Measurements from ENCODE around the gene CEP131.

Gene CEP131

DNA sequence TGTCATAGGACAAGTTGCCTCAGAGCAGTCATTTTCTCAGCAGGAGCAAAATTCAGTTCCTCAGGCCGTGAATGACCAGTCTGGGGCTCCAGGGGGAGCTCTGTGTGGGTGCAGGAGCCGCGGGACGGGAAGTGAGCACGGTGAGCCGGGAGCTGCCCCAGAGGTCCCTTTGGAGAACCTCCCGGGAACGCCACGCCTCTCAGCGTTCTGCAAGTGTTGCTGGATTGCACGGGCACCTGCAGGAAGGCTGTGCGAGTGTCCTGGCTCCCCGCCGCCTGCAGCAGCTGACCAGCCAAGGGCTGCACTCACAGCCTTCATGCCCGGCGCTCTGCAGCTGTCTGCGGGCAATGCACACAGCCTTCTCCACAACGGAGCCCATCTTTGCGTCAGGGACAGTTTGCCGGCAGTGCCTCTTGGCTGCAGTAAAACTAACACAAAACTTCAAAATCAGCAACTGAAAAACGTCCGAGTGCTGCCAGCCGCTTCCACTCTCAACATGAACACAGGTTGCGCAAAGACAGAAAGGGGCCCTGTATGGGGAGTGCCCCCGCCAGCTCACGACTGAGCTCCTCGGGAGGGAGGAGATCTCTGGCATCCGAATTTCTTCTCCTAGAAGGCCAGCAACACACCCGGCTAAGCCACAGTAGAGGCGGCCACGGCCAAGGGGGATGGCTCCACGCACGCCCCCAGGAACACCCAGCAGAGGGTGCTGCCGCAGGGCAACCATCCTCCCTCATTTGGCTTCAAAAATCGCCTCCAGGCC lies 32.4 kb upstream of the CEP131 start:
- no peaks in the 10 kb centered on the region for H3K9me3 ChIP-seq (ENCODE audit: insufficient read depth, low read length)
- H3K9me2 ChIP-seq (replicated peaks; ENCODE audit: insufficient read depth, low read length) = no peaks in the 10 kb centered on the region
- no peak overlapping the region for H2AFZ ChIP-seq (ENCODE audit: low read depth, low read length, severe bottlenecking)
- H3K79me2 ChIP-seq (ENCODE audit: insufficient read depth, low read length) = no peaks in the 10 kb centered on the region
- no peaks in the 10 kb centered on the region for H3F3A ChIP-seq (ENCODE audit: insufficient read depth)
- H3K4me3 ChIP-seq (ENCODE audit: insufficient read depth, low read length, poor library complexity, severe bottlenecking) = no peak overlapping the region
- no peak overlapping the region for H3K9ac ChIP-seq (ENCODE audit: low read length)
- no peaks in the 10 kb centered on the region for H4K20me1 ChIP-seq (ENCODE audit: low read depth, low read length)
- no peak overlapping the region for H3K27ac ChIP-seq (ENCODE audit: low read depth, low read length)
- H3K4me2 ChIP-seq (ENCODE audit: low read depth, low read length, poor library complexity, severe bottlenecking) = no peak overlapping the region
- H3K36me3 ChIP-seq (ENCODE audit: low read length) = no peaks in the 10 kb centered on the region
- no peaks in the 10 kb centered on the region for H3K27me3 ChIP-seq (ENCODE audit: low read length)
- TF ChIP-seq, protein P1, sequence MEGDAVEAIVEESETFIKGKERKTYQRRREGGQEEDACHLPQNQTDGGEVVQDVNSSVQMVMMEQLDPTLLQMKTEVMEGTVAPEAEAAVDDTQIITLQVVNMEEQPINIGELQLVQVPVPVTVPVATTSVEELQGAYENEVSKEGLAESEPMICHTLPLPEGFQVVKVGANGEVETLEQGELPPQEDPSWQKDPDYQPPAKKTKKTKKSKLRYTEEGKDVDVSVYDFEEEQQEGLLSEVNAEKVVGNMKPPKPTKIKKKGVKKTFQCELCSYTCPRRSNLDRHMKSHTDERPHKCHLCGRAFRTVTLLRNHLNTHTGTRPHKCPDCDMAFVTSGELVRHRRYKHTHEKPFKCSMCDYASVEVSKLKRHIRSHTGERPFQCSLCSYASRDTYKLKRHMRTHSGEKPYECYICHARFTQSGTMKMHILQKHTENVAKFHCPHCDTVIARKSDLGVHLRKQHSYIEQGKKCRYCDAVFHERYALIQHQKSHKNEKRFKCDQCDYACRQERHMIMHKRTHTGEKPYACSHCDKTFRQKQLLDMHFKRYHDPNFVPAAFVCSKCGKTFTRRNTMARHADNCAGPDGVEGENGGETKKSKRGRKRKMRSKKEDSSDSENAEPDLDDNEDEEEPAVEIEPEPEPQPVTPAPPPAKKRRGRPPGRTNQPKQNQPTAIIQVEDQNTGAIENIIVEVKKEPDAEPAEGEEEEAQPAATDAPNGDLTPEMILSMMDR (IDR thresholded peaks at IDR 0.05; ENCODE audit: insufficient read depth, low read length, poor library complexity, severe bottlenecking) = no peak

DNA sequence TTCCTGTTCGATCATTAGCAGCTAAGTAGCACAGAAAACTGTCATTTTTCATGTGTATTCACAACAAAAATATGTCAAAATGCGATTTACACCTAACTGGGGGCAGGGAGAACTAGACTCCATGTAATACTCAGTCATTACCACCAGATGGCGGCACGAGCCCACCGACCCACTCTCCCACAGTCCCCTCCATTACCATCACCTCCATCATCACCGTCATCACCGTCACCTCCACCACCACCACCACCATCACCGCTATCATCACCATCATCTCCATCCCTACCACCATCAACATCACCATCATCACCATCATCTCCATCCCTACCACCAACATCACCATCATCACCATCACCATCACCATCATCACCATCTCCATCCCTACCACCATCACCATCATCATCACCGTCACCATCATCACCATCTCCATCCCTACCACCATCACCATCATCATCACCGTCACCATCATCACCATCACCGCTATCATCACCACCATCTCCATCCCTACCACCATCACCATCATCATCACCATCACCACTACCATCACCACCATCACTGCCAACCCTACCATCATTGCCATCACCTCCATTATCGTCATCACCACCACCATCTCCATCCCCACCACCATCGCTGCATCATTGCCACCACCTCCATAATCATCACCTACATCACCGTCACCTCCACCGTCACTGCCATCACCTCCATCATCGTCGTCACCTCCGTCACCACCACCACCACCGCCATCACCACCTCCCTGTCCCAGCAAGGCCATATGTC lies 30.8 kb upstream of the CEP131 start:
- no peak overlapping the region for H3K27ac ChIP-seq (ENCODE audit: low read depth, low read length)
- no peak overlapping the region for H3K4me2 ChIP-seq (ENCODE audit: low read depth, low read length, poor library complexity, severe bottlenecking)
- no peak overlapping the region for H3K4me3 ChIP-seq (ENCODE audit: insufficient read depth, low read length, poor library complexity, severe bottlenecking)
- no peaks in the 10 kb centered on the region for H3K36me3 ChIP-seq (ENCODE audit: low read length)
- H2AFZ ChIP-seq (ENCODE audit: low read depth, low read length, severe bottlenecking) = no peak overlapping the region
- no peaks in the 10 kb centered on the region for H3K9me3 ChIP-seq (ENCODE audit: insufficient read depth, low read length)
- no peaks in the 10 kb centered on the region for H3K27me3 ChIP-seq (ENCODE audit: low read length)
- H3K9me2 ChIP-seq (replicated peaks; ENCODE audit: insufficient read depth, low read length) = no peaks in the 10 kb centered on the region
- H3K79me2 ChIP-seq (ENCODE audit: insufficient read depth, low read length) = no peaks in the 10 kb centered on the region
- H3F3A ChIP-seq (ENCODE audit: insufficient read depth) = no peaks in the 10 kb centered on the region
- no peak overlapping the region for H3K9ac ChIP-seq (ENCODE audit: low read length)
- no peaks in the 10 kb centered on the region for H4K20me1 ChIP-seq (ENCODE audit: low read depth, low read length)
- TF ChIP-seq, protein P1 (IDR thresholded peaks at IDR 0.05; ENCODE audit: insufficient read depth, low read length, poor library complexity, severe bottlenecking) = peak; percentile 39
- TF ChIP-seq EZH2phosphoT487 (conservative IDR thresholded peaks at IDR 0.05; ENCODE audit: low read length) = no peak

DNA sequence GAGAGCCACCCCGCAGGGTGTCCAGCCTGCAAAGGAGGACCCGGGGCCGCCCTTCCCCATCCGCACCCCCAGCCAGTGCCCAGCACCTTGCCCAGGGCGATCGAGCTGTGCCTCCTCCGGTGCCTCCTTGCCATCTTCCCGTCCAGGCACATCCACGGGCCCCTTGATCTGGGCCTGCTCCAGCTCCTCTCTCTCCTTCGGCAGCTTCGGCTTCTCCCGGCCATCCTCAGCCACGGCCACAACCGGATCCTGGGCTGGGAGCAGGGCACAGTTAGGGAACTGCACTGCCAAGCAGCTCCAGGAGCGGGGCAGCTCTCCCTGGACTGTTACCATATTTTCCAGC lies 30.2 kb upstream of the CEP131 start:
- no peak overlapping the region for H2AFZ ChIP-seq (ENCODE audit: low read depth, low read length, severe bottlenecking)
- H3K9ac ChIP-seq (ENCODE audit: low read length) = no peak overlapping the region
- H3K27me3 ChIP-seq (ENCODE audit: low read length) = no peaks in the 10 kb centered on the region
- H3K9me3 ChIP-seq (ENCODE audit: insufficient read depth, low read length) = no peaks in the 10 kb centered on the region
- no peaks in the 10 kb centered on the region for H3K36me3 ChIP-seq (ENCODE audit: low read length)
- H3K79me2 ChIP-seq (ENCODE audit: insufficient read depth, low read length) = no peaks in the 10 kb centered on the region
- no peaks in the 10 kb centered on the region for H3F3A ChIP-seq (ENCODE audit: insufficient read depth)
- H3K27ac ChIP-seq (ENCODE audit: low read depth, low read length) = no peak overlapping the region
- H4K20me1 ChIP-seq (ENCODE audit: low read depth, low read length) = no peaks in the 10 kb centered on the region
- no peaks in the 10 kb centered on the region for H3K9me2 ChIP-seq (replicated peaks; ENCODE audit: insufficient read depth, low read length)
- TF ChIP-seq, protein P1 (IDR thresholded peaks at IDR 0.05; ENCODE audit: insufficient read depth, low read length, poor library complexity, severe bottlenecking) = no peak
- no peak for TF ChIP-seq EZH2phosphoT487 (conservative IDR thresholded peaks at IDR 0.05; ENCODE audit: low read length)
- H3K4me3 ChIP-seq (ENCODE audit: insufficient read depth, low read length, poor library complexity, severe bottlenecking) = no peak overlapping the region
- no peak overlapping the region for H3K4me2 ChIP-seq (ENCODE audit: low read depth, low read length, poor library complexity, severe bottlenecking)

All from SU-DHL-6 (cell line).